ENCODE measurements around the gene LPIN2.
A peak's percentile ranks its signal among the peaks of the same experiment; 100 is the strongest.
"Not testable (repeated sequence)": the region's sequence is repeated elsewhere in the genome, so short reads cannot be mapped to it uniquely, and the experiment has no call there.

LPIN2 gene

DNA sequence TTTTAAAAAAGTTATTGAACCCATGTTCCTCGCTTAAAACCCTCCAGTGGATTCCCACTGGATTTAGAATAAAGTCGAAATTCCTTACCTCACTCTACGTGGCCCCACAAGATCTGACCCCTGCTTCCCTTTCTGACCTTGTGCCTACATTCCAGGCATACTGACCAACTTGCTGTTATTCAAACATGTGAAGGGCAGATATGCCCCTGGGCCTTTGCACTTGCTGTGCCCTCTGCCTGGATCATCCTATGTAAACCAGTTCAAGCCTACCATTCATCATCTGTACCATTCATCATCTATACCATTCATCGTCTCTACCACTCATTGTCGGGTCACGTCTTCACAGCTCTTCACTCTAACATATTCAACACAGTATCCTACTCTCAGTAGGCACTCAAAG is 41.3 kb upstream of the LPIN2 start:
- H3K4me3 ChIP-seq (ENCODE audit: low read depth, low read length), result no peak overlapping the region
- no peak for DNase-seq (ENCODE audit: low read depth)
- TF ChIP-seq, protein P1, sequence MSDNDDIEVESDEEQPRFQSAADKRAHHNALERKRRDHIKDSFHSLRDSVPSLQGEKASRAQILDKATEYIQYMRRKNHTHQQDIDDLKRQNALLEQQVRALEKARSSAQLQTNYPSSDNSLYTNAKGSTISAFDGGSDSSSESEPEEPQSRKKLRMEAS (IDR thresholded peaks at IDR 0.05; ENCODE audit: low read depth, low read length), result no peak
- TF ChIP-seq POLR2A (IDR thresholded peaks at IDR 0.05; ENCODE audit: extremely low read depth, insufficient read length) (no peak), MYC (IDR thresholded peaks at IDR 0.05; ENCODE audit: low read depth, low read length) (no peak)
- TF ChIP-seq, protein P2, sequence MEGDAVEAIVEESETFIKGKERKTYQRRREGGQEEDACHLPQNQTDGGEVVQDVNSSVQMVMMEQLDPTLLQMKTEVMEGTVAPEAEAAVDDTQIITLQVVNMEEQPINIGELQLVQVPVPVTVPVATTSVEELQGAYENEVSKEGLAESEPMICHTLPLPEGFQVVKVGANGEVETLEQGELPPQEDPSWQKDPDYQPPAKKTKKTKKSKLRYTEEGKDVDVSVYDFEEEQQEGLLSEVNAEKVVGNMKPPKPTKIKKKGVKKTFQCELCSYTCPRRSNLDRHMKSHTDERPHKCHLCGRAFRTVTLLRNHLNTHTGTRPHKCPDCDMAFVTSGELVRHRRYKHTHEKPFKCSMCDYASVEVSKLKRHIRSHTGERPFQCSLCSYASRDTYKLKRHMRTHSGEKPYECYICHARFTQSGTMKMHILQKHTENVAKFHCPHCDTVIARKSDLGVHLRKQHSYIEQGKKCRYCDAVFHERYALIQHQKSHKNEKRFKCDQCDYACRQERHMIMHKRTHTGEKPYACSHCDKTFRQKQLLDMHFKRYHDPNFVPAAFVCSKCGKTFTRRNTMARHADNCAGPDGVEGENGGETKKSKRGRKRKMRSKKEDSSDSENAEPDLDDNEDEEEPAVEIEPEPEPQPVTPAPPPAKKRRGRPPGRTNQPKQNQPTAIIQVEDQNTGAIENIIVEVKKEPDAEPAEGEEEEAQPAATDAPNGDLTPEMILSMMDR (IDR thresholded peaks at IDR 0.05; ENCODE audit: low read depth, low read length), result no peak

DNA sequence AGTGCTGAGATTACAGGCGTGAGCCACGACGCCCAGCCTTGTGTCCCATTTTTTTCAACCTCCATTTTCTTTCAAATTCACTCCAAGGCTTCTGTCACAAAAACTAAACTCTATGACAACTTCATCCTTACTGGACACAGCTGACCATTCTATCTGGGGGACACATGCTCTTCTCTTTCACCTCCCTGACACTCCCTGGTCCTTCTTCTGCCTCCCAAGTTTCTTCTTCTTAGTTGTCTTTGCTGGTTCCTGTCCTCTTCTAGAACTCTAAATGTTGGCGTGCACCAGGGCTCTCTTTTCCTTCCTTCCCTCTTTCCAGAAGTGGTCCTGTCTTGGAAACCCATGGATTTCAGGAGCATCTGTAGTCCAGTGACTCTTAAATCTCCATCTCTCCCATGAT is 40.1 kb upstream of the LPIN2 start:
- H3K4me3 ChIP-seq (ENCODE audit: low read depth, low read length), result no peak overlapping the region
- no peak for TF ChIP-seq POLR2A (IDR thresholded peaks at IDR 0.05; ENCODE audit: extremely low read depth, insufficient read length)
- TF ChIP-seq, protein P1 (IDR thresholded peaks at IDR 0.05; ENCODE audit: low read depth, low read length), result no peak
- DNase-seq (ENCODE audit: low read depth), result no peak

DNA sequence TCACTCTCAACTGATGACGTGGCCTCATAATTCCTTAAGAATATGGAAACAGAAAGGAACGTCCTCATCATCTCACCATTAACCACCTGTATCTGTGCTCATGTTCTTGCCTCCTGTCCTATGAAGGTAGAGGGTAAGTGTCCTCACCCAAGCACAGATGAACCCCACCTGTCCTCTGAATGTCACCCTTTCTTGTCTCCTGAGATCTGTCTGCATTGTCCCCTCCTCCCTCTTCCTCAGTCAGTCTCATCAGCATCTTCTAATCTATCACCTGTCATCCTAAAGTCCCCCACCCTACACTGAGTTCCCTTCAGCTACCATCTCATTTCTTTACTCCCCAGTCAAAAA is 39.4 kb upstream of the LPIN2 start:
- no peak for TF ChIP-seq MYC (IDR thresholded peaks at IDR 0.05; ENCODE audit: low read depth, low read length)
- TF ChIP-seq, protein P2 (IDR thresholded peaks at IDR 0.05; ENCODE audit: low read depth, low read length), result no peak
- no peak for TF ChIP-seq POLR2A (IDR thresholded peaks at IDR 0.05; ENCODE audit: extremely low read depth, insufficient read length)
- TF ChIP-seq, protein P1 (IDR thresholded peaks at IDR 0.05; ENCODE audit: low read depth, low read length), result no peak
- H3K4me3 ChIP-seq (ENCODE audit: low read depth, low read length), result no peak overlapping the region
- no peak for DNase-seq (ENCODE audit: low read depth)

DNA sequence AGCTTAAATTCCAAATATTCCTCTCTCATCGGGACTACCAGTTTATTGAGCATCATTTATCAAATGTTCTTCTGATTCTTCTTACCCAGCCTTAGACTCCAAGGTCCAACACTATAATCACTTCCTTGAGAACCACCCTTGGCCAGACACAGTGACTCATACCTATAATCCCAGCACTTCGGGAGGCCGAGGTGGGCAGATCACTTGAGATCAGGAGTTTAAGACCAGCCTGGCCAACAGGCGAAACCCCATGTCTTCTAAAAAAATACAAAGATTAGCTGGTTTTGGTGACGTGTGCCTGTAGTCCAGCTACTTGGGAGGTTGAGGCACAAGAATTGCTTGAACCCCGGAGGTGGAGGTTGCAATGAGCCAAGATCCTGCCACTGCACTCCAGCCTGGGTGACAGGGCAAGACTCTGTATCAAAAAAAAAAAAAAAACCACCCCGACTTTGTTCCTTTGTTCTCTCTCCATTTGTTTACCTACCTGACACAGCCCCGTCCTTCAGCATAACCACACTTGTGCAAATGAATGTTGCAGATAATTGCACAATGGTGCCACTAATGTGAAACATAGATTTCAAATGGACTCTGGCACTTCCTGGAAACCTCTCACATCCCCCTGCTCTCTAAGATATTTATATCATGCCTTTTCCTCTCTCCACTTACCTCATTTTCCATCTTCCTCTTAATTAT is 38.9 kb upstream of the LPIN2 start:
- peak; percentile 40 for DNase-seq (ENCODE audit: low read depth)
- TF ChIP-seq POLR2A (IDR thresholded peaks at IDR 0.05; ENCODE audit: extremely low read depth, insufficient read length) (no peak), MYC (IDR thresholded peaks at IDR 0.05; ENCODE audit: low read depth, low read length) (no peak)
- TF ChIP-seq, protein P2 (IDR thresholded peaks at IDR 0.05; ENCODE audit: low read depth, low read length), result no peak
- TF ChIP-seq, protein P1 (IDR thresholded peaks at IDR 0.05; ENCODE audit: low read depth, low read length), result no peak
- no peak overlapping the region for H3K4me3 ChIP-seq (ENCODE audit: low read depth, low read length)

DNA sequence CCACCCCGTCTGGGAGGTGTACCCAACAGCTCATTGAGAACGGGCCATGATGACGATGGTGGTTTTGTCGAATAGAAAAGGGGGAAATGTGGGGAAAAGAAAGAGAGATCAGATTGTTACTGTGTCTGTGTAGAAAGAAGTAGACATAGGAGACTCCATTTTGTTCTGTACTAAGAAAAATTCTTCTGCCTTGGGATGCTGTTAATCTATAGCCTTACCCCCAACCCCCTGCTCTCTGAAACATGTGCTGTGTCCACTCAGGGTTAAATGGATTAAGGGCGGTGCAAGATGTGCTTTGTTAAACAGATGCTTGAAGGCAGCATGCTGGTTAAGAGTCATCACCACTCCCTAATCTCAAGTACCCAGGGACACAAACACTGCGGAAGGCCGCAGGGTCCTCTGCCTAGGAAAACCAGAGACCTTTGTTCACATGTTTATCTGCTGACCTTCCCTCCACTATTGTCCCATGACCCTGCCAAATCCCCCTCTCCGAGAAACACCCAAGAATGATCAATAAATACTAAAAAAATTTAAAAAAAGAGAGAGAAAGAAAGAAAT is 37.0 kb upstream of the LPIN2 start:
- not testable (repeated sequence) for DNase-seq (ENCODE audit: low read depth); H3K4me3 ChIP-seq (ENCODE audit: low read depth, low read length)

DNA sequence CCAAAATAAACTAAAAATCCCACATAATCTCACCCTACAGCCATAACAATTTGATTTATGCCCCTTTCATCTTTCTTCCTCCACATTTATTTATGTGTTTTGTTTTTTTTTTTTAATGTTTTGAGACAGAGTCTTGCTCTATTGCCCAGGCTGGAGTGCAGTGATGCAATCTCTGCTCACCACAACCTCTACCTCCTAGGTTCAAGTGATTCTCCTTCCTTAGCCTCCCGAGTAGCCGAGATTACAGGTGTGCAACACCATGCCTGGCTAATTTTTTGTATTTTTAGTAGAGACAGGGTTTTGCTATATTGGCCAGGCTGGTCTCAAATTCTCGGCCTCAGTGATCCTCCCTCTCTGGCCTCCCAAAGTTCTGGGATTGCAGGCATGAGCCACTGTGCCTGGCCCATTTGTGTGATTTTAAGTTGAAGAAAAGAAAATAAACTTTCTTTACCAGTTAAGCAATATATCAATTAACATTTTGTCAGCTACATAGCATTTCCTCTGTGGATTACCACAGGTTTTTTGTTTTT is 35.9 kb upstream of the LPIN2 start:
- TF ChIP-seq, protein P2 (IDR thresholded peaks at IDR 0.05; ENCODE audit: low read depth, low read length), result no peak
- TF ChIP-seq MYC (IDR thresholded peaks at IDR 0.05; ENCODE audit: low read depth, low read length), result no peak
- TF ChIP-seq, protein P1 (IDR thresholded peaks at IDR 0.05; ENCODE audit: low read depth, low read length), result no peak
- TF ChIP-seq POLR2A (IDR thresholded peaks at IDR 0.05; ENCODE audit: extremely low read depth, insufficient read length), result no peak
- DNase-seq (ENCODE audit: low read depth), result no peak
- H3K4me3 ChIP-seq (ENCODE audit: low read depth, low read length), result no peak overlapping the region
